H1 (cell line): ENCODE measurements around the gene OBSCN. TPM values are rescaled to one million over a fixed set of nuclear protein-coding genes. Genes with fewer than 3 reads are reported as not detected.

Experiments used
- CTCF ChIA-PET: fragments of 300-600 bp; sonication (Branson Sonifier 250); formaldehyde crosslinking; loops from one replicate; lab custom pipeline; 2021; ENCODE audit not compliant: partially characterized antibody; lab: Charles Lee
- POLR2A ChIA-PET: fragments of 300-600 bp; sonication (Branson Sonifier 250); formaldehyde crosslinking; loops from one replicate; lab custom pipeline; 2021; ENCODE audit warnings: inconsistent platforms; ENCODE audit not compliant: partially characterized antibody; lab: Charles Lee
- DNase-seq, 2 experiments: peaks; one replicate each; pipeline versions ENCODE4 v3.0.0 to v3.0.0-alpha.2; 2010 to 2022; ENCODE audit warnings: low spot score in 2 of 2, low read depth in 1 of 2, mixed read lengths in 1 of 2
- FAIRE-seq: peaks from 2 replicates; lab custom pipeline; 2011; peaks lifted over from hg19 to GRCh38; lab: Jason Lieb, UNC
- H2AFZ ChIP-seq: 2 replicates; pipeline ENCODE4 v1.8.1; 2012; ENCODE audit warnings: low read length, inconsistent platforms
- H2AK5ac ChIP-seq: 2 replicates; pipeline ENCODE4 v1.6.1; 2013; ENCODE audit warnings: low read depth, low read length
- H2BK120ac ChIP-seq: replicated peaks from 2 replicates; pipeline ENCODE3; 2013; ENCODE audit warnings: low read depth, low read length, inconsistent platforms
- H2BK12ac ChIP-seq: 2 replicates; pipeline ENCODE4 v1.6.1; 2013; ENCODE audit warnings: low read depth, low read length
- H2BK15ac ChIP-seq: 2 replicates; pipeline ENCODE4 v1.6.1; 2013; ENCODE audit warnings: low read length
- H2BK20ac ChIP-seq: 2 replicates; pipeline ENCODE4 v1.6.1; 2013; ENCODE audit warnings: low read length
- H2BK5ac ChIP-seq: 2 replicates; pipeline ENCODE4 v1.6.1; 2013; ENCODE audit warnings: low read depth, low read length
- H3K14ac ChIP-seq: 2 replicates; pipeline ENCODE4 v1.6.1; 2013; ENCODE audit warnings: inconsistent platforms; ENCODE audit not compliant: insufficient read length
- H3K18ac ChIP-seq: 2 replicates; pipeline ENCODE4 v1.6.1; 2013; ENCODE audit warnings: low read length; ENCODE audit errors: extremely low read depth
- H3K23ac ChIP-seq: 2 replicates; pipeline ENCODE4 v1.6.1; 2013; ENCODE audit warnings: inconsistent platforms; ENCODE audit not compliant: insufficient read length
- H3K23me2 ChIP-seq: 2 replicates; pipeline ENCODE4 v1.6.1; 2013; ENCODE audit warnings: low read depth, low read length
- H3K27ac ChIP-seq: 2 replicates; pipeline ENCODE4 v1.6.1; 2011; ENCODE audit warnings: low read depth, low read length, inconsistent platforms
- H3K27me3 ChIP-seq, 4 experiments: replicated peaks in 1 of 4; 1 replicate in 1 of 4; 2 replicates in 3 of 4; pipeline versions ENCODE4 v1.6.1 to v1.8.1; 2011 to 2013; ENCODE audit warnings: low read length in 3 of 4, mild to moderate bottlenecking in 3 of 4, inconsistent platforms in 2 of 4, mixed read lengths in 2 of 4, moderate library complexity in 1 of 4; ENCODE audit not compliant: control insufficient read depth in 3 of 4, insufficient read depth in 3 of 4; ENCODE audit errors: extremely low read depth in 1 of 4
- H3K36me3 ChIP-seq, 4 experiments: 2 replicates each; pipeline versions ENCODE4 v1.6.1 to v1.8.1; 2011 to 2013; ENCODE audit warnings: mild to moderate bottlenecking in 4 of 4, low read length in 3 of 4, moderate library complexity in 2 of 4, control low read depth in 1 of 4, inconsistent platforms in 1 of 4; ENCODE audit not compliant: insufficient read depth in 4 of 4, control insufficient read depth in 2 of 4
- H3K4ac ChIP-seq: replicated peaks from 2 replicates; pipeline ENCODE3; 2013; ENCODE audit warnings: low read length, low read depth, mixed read lengths, inconsistent platforms; ENCODE audit not compliant: insufficient read length
- H3K4me1 ChIP-seq, 4 experiments: replicated peaks in 1 of 4; 1 replicate in 1 of 4; 2 replicates in 3 of 4; pipeline versions ENCODE4 v1.6.1 to v1.8.1; 2011 to 2013; ENCODE audit warnings: low read length in 3 of 4, inconsistent platforms in 2 of 4, mixed read lengths in 1 of 4; ENCODE audit not compliant: insufficient read depth in 4 of 4, control insufficient read depth in 3 of 4
- H3K4me2 ChIP-seq, 2 experiments: 2 replicates each; pipeline versions ENCODE4 v1.6.1 to v1.8.1; 2011 to 2013; ENCODE audit warnings: low read depth in 2 of 2, low read length in 2 of 2, control low read depth in 1 of 2, inconsistent platforms in 1 of 2, mild to moderate bottlenecking in 1 of 2; ENCODE audit not compliant: insufficient read depth in 1 of 2
- H3K4me3 ChIP-seq, 4 experiments: fragments of 200-600, 300-600 bp in 1 of 4; sonication (generic), shearing (Covaris generic), sonication (Bioruptor Twin) in 1 of 4; 2 replicates each; pipeline versions ENCODE4 v1.5.1 to v1.8.1; 2011 to 2016; ENCODE audit warnings: low read length in 4 of 4, low read depth in 3 of 4, control low read depth in 2 of 4, inconsistent platforms in 2 of 4, mild to moderate bottlenecking in 2 of 4, mixed read lengths in 1 of 4, moderate library complexity in 1 of 4; ENCODE audit not compliant: insufficient read depth in 2 of 4; ENCODE audit errors: extremely low read depth in 1 of 4
- H3K56ac ChIP-seq: replicated peaks from 2 replicates; pipeline ENCODE3; 2013; ENCODE audit warnings: low read depth, mild to moderate bottlenecking, mixed read lengths, low read length, inconsistent platforms; ENCODE audit not compliant: insufficient read length
- H3K79me1 ChIP-seq: 2 replicates; pipeline ENCODE4 v1.6.1; 2013; ENCODE audit warnings: low read depth, low read length, control low read depth
- H3K79me2 ChIP-seq, 2 experiments: 2 replicates each; pipeline versions ENCODE4 v1.6.1 to v1.8.1; 2012 to 2013; ENCODE audit warnings: low read length in 2 of 2, mild to moderate bottlenecking in 2 of 2, inconsistent platforms in 1 of 2; ENCODE audit not compliant: insufficient read depth in 2 of 2, control insufficient read depth in 1 of 2
- H3K9ac ChIP-seq, 4 experiments: replicated peaks in 1 of 4; 1 replicate in 1 of 4; 2 replicates in 3 of 4; pipeline versions ENCODE4 v1.6.1 to v1.8.1; 2011 to 2013; ENCODE audit warnings: low read depth in 3 of 4, low read length in 3 of 4, control low read depth in 2 of 4, mild to moderate bottlenecking in 2 of 4, moderate library complexity in 2 of 4, inconsistent platforms in 1 of 4; ENCODE audit errors: extremely low read depth in 1 of 4
- H3K9me3 ChIP-seq, 2 experiments: 2 replicates each; pipeline versions ENCODE4 v1.6.1 to v1.8.1; 2012 to 2013; ENCODE audit warnings: mild to moderate bottlenecking in 2 of 2, moderate library complexity in 2 of 2, control low read depth in 1 of 2, inconsistent platforms in 1 of 2, low read depth in 1 of 2, low read length in 1 of 2, mixed read lengths in 1 of 2; ENCODE audit not compliant: insufficient read depth in 2 of 2
- H4K20me1 ChIP-seq, 2 experiments: replicated peaks in 1 of 2; 2 replicates each; pipeline versions ENCODE3 to v1.8.1; 2011 to 2013; ENCODE audit warnings: inconsistent platforms in 2 of 2, low read length in 2 of 2, mild to moderate bottlenecking in 1 of 2; ENCODE audit not compliant: insufficient read depth in 2 of 2, control insufficient read depth in 1 of 2
- H4K5ac ChIP-seq: 2 replicates; pipeline ENCODE4 v1.6.1; 2013; ENCODE audit warnings: low read length, low read depth, mixed read lengths, inconsistent platforms; ENCODE audit not compliant: insufficient read length
- H4K8ac ChIP-seq: 2 replicates; pipeline ENCODE4 v1.8.0; 2013; ENCODE audit warnings: mild to moderate bottlenecking, moderate library complexity, low read length, inconsistent platforms; ENCODE audit not compliant: insufficient read depth; ENCODE audit errors: extremely low read depth
- H4K91ac ChIP-seq: replicated peaks from 2 replicates; pipeline ENCODE3; 2013; ENCODE audit warnings: low read length, mixed read lengths, inconsistent platforms; ENCODE audit not compliant: insufficient read length
- ATF3 ChIP-seq: IDR thresholded peaks from 2 replicates; pipeline ENCODE4 v1.6.1; 2011; ENCODE audit warnings: low read depth, mild to moderate bottlenecking, low read length; ENCODE audit not compliant: insufficient read depth
- BCL11A ChIP-seq, 2 experiments: IDR thresholded peaks; one replicate each; pipeline ENCODE4 v1.6.1; 2011; ENCODE audit warnings: low read depth in 2 of 2, low read length in 2 of 2, mild to moderate bottlenecking in 2 of 2
- CHD2 ChIP-seq: IDR thresholded peaks from 2 replicates; pipeline ENCODE4 v1.6.1; 2012; ENCODE audit warnings: low read length, improper control_type of control experiment
- JUND ChIP-seq: IDR thresholded peaks from 2 replicates; pipeline ENCODE4 v1.6.1; 2011; ENCODE audit warnings: mild to moderate bottlenecking, improper control_type of control experiment, low read length
- KDM5A ChIP-seq: fragments of 200-600 bp; IDR thresholded peaks from 2 replicates; pipeline ENCODE4 v1.7.1; 2012; ENCODE audit warnings: mild to moderate bottlenecking, low read length, inconsistent platforms, mixed read lengths
- MAFK ChIP-seq: IDR thresholded peaks from 2 replicates; pipeline ENCODE4 v1.6.1; 2012; ENCODE audit warnings: low read depth, mild to moderate bottlenecking, improper control_type of control experiment, low read length
- TEAD4 ChIP-seq: IDR thresholded peaks from 2 replicates; pipeline ENCODE4 v1.6.1; 2012; ENCODE audit warnings: low read depth, low read length, inconsistent platforms, mixed read lengths
- WGBS, 2 experiments: shearing (Covaris generic) in 1 of 2; methylation state at CpG; one replicate each; pipeline versions ENCODE4 v1.1.6 to v1.1.7; 2013 to 2015; ENCODE audit warnings: low lambda C conversion rate in 2 of 2, mixed read lengths in 2 of 2, inconsistent platforms in 1 of 2, low coverage in 1 of 2, missing lambda C conversion rate in 1 of 2; ENCODE audit not compliant: insufficient replicate concordance in 2 of 2, insufficient coverage in 1 of 2, insufficient read length in 1 of 2; ENCODE audit errors: extremely low coverage in 1 of 2, missing lambda C conversion rate in 1 of 2; 5-methylcytosine and 5-hydroxymethylcytosine counted together
- polyA plus RNA-seq, 7 experiments: library from polyadenylated mRNA; depleted of rRNA in 3 of 7; stranded (reverse) in 5 of 7; unstranded in 2 of 7; fragments of >200 nt in 5 of 7; fragments of 200-250 nt in 2 of 7; gene quantifications; 1 replicate in 5 of 7; 2 replicates in 1 of 7; 4 replicates in 1 of 7; pipeline versions ENCODE4 v1.2.1 to v1.2.3, GENCODE V29; 2011 to 2013; ENCODE audit warnings: missing spikeins in 2 of 7, mixed read lengths in 2 of 7
- total RNA-seq: library from RNA; stranded (reverse); fragmentation: NEBNext Ultra II Directional; extraction: Animal tissue kit (Norgen Biotek cat#: 25700); gene quantifications from 2 replicates; pipeline ENCODE4 v1.2.1, GENCODE V29; 2021

The OBSCN gene
- total and polyA plus RNA-seq, 2 of the 8 experiments (the other 6 are each of a cell fraction or from before 2014, with no cell fraction given) = 7.5 to 28.4 TPM

GRCh38 chr1:228171221-228171891, 36.5 kb upstream of the OBSCN start:
- H4K20me1 ChIP-seq = peaks cover 8 to 23% of the 10 kb centered on the region in 2 experiments
- FAIRE-seq (no peak), DNase-seq (no peak)
- no peaks in the 10 kb centered on the region for H3K27me3 ChIP-seq
- peaks cover 3% of the 10 kb centered on the region; the same call in 1 of the 2 replicates for H3K23me2 ChIP-seq
- H3K56ac ChIP-seq = no peak overlapping the region
- no peak overlapping the region for H2BK20ac ChIP-seq
- H3K36me3 ChIP-seq = no peaks in the 10 kb centered on the region; a peak in 1 of 8 replicates
- TF ChIP-seq BCL11A (IDR thresholded peaks at IDR 0.05; ENCODE audit: low read depth in 2 of 2, low read length in 2 of 2) (no peak), TEAD4 (no peak), JUND (no peak), CHD2 (no peak), KDM5A (no peak), ATF3 (no peak), MAFK (no peak)
- 81% methylated on average over 9 of the region's 10 CpGs; no CpG with 5 or more reads in 1 of the 2 experiments for WGBS, 2 experiments
- POLR2A ChIA-PET = interaction anchor here (0.5 kb wide), 1 partner anchor 50 kb away, joined by 3 read pairs; no protein-coding TSS in a partner anchor
- H2BK120ac ChIP-seq = no peak overlapping the region
- no peak overlapping the region for H3K18ac ChIP-seq
- no peak overlapping the region for H3K4ac ChIP-seq
- no peak overlapping the region for H2BK12ac ChIP-seq
- no peak overlapping the region for H3K14ac ChIP-seq
- H2BK15ac ChIP-seq = no peak overlapping the region
- no peak overlapping the region for H4K91ac ChIP-seq
- CTCF ChIA-PET = interaction anchor here (0.6 to 2.2 kb wide), 10 partner anchors 9 to 172 kb away, joined by 3 to 5 read pairs (median 4); no protein-coding TSS in a partner anchor
- peaks cover 12% of the 10 kb centered on the region for H3K79me1 ChIP-seq
- H2AK5ac ChIP-seq = no peak overlapping the region
- no peak overlapping the region for H3K27ac ChIP-seq
- H3K4me1 ChIP-seq = peaks cover 0 to 7% (median 6%) of the 10 kb centered on the region in 4 experiments; a peak in 5 of 7 replicates
- no peak overlapping the region for H3K23ac ChIP-seq
- H3K4me3 ChIP-seq = no peak overlapping the region
- no peak overlapping the region for H4K8ac ChIP-seq
- H3K79me2 ChIP-seq = peaks cover 0 to 27% of the 10 kb centered on the region in 2 experiments; a peak in 2 of 4 replicates
- H3K9me3 ChIP-seq = no peaks in the 10 kb centered on the region
- H3K4me2 ChIP-seq = no peak overlapping the region
- no peak overlapping the region for H4K5ac ChIP-seq
- no peak overlapping the region for H2AFZ ChIP-seq
- H3K9ac ChIP-seq = no peak overlapping the region; a peak in 1 of 7 replicates
- H2BK5ac ChIP-seq = no peak overlapping the region
